Measurements from ENCODE around the gene PPP1R14B. TPM values are rescaled to one million over a fixed set of nuclear protein-coding genes. Genes with fewer than 3 reads are reported as not detected.

Gene PPP1R14B
- total RNA-seq, 1 donor from 2014 or later: 186 TPM

- DNase-seq (ENCODE audit: low spot score): no peak
Measured at GRCh38 chr11:64261556-64262080, 14.9 kb upstream of the PPP1R14B start.

DNA sequence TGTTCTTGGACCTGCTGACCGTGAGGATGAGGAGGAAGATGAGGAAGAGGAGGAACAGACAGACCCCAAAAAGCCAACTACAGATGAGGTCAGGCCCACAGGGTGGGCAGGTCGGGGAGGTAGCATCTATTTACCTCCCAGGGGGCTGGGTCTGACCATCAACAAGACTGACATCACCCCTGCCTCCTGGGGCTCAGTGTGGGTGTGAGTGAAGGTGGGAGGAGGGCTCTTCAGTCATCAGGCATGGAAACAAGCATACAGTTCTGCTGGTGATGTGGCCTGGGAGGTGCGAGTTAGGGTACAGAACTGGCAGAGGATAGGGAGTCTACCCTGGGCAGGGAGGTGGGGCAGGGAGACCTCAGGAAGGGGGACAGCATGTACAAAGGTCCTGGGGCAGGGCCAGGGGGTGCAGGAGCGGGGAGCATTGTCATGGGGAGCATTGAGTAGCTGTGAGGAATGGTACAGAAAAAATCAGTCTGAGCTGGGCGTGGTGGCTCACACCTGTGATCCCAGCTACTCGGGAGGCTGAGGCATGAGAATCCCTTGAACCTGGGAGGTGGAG lies 13.5 kb upstream of the PPP1R14B start:
- DNase-seq (ENCODE audit: low spot score): no peak

DNA sequence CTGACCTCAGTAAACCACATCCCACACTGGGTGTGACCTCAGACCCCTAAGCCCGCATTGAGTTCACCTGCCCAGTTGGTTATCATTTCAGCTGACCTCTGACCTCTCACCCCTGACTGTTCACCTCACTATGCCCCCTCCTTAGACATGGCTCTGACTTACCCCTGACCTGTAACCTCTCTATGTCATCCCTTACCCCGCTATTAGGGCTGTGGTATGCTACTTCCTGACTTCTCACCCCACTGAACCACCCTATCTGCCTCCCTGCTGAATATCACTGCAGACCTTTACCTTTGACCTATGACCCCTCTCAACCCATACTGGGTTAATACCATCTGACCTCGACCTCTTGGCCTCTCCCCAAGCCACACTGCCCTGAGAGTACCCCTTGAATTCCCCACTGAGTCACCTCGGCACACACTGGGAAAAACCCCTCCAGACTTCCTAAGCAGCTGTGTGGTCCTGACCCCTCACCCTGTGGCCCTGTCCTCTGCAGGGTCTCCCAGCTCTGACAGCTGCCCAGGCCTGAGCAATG lies 12.9 kb upstream of the PPP1R14B start:
- DNase-seq (ENCODE audit: low spot score): no peak

DNA sequence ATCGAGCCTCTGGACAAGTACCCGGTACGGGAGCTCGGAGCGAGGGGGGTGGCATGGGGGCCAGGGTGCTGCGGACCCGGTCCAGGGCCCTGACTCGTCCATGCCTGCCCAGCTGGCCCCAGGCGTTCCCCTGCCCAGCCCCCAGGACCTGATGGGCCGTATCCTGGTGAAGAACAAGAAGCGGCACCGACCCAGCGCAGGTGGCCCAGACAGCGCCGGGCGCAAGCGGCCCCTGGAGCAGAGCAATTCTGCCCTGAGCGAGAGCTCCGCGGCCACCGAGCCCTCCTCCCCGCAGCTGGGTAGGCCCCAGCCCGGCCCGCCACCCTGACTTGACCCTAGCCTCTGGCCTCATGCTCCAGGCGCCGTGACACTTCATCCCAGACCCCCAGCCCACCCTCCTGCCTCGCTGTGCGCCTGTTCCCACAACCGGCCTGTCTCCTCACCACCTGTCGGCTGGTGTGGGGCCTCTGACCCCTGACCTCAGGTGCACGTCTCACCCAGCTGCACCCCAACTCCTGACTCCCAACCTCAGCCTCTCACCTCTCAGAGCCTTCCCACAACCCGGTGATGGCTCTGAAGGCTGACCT lies 12.3 kb upstream of the PPP1R14B start:
- DNase-seq (ENCODE audit: low spot score): no peak

GRCh38 chr11:64258356-64258755 lies 11.6 kb upstream of the PPP1R14B start:
- DNase-seq (ENCODE audit: low spot score): no peak

DNA sequence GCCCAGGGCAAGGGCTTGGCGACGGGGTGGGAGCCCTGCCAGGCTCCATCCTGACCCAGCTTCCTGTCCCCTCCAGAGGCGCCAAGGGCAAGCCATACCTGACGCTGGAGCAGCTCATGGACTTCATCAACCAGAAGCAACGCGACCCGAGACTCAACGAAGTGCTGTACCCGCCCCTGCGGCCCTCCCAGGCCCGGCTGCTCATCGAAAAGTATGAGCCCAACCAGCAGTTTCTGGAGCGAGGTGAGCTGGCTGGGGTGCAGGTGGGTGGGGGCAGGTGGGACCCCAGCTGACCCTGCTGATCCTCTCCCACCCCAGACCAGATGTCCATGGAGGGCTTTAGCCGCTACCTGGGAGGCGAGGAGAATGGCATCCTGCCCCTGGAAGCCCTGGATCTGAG lies 9.6 kb upstream of the PPP1R14B start:
- no peak for DNase-seq (ENCODE audit: low spot score)

DNA sequence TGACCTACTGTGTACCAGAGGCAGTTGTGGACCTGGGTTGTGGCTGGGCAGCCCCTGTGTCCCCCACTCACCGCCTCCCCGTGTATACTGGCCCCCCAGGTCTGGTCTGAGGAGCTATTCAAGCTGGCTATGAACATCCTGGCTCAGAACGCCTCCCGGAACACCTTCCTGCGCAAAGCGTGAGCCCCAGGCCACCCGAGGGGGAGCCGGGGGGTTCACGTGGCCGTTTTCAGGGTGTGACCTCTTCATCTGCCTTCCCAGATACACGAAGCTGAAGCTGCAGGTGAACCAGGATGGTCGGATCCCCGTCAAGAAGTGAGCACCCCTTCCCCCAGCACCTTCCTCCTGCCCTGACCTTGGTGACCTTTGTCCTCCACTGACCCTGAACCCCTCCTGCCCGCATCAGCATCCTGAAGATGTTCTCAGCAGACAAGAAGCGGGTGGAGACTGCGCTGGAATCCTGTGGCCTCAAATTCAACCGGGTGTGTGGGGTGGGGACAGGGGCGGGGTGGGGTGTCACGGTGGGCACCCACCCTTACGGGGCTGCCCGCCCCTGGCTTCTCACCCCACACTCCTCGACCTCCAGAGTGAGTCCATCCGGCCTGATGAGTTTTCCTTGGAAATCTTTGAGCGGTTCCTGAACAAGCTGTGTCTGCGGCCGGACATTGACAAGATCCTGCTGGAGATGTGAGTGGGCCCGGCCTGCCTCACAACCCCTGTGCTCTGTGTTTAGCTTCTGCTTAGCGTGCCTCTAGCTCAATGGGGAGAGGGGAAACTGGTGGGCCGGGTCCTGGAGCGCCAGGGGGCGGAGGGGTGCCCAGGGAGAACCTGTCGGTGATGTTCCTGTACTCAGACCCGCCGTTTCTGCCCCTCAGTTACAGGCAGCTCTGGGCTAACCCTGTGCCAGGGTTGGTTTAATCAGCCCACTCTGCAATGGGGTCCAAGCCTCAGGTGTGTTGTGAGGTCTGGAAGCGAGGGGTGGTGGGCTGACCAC lies 8.7 kb upstream of the PPP1R14B start:
- no peak for DNase-seq (ENCODE audit: low spot score)

GRCh38 chr11:64254326-64254725 lies 7.6 kb upstream of the PPP1R14B start:
- no peak for DNase-seq (ENCODE audit: low spot score)

DNA sequence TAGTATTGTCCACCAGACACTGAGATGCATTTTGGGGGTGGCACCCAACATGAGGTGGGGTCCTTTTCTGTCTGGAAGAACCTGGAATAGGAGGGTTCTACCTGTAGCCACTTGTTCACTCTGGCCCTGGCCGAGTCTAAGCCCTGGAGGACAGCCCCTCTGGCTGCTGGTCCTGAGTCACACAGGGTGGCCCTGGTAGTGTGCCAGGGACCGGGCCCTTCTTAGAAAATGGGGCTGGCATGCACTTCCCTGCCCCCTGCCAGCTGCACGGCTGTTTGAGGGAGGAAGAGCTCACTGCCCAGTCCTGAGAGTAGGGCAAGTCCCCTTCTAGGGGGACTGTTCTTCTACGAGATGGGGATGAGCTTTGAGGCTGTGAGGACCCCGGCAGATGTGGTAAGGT lies 6.7 kb upstream of the PPP1R14B start:
- no peak for DNase-seq (ENCODE audit: low spot score)

DNA sequence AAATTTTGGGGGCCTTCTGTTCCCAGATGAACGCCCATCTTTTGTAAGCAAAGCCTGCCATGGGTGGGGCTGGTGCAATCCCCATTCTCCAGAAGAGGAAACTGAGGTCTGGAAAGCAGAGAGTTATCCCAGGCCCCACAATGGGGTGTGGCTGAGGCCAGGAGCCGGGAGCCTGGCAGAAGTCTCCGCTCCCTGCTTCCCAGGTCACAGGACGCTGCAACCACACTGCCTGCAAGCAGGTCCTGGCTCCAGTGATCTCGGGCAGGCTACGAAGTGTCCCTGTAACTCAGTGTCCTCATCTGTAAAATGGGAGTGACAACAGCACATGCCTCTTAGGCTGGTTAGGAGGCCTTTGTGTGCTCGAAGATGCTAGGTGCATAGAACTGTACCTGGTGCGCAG lies 6.3 kb upstream of the PPP1R14B start:
- no peak for DNase-seq (ENCODE audit: low spot score)

- DNase-seq (ENCODE audit: low spot score): no peak
Measured at GRCh38 chr11:64252003-64252872, 5.5 kb upstream of the PPP1R14B start.

DNA sequence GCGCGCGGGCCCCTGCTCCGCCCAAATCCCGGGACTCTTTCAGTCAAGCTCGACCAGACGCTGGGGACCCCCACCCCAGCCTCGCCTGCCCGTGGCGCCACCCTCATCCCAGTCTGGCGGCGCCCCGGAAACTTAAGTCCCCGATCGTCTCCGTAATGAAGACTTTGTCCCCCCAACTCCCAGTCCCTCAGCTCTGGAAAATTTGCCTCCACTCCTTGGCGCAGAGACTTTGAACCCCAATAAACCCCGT lies 4.9 kb upstream of the PPP1R14B start:
- no peak for DNase-seq (ENCODE audit: low spot score)

DNA sequence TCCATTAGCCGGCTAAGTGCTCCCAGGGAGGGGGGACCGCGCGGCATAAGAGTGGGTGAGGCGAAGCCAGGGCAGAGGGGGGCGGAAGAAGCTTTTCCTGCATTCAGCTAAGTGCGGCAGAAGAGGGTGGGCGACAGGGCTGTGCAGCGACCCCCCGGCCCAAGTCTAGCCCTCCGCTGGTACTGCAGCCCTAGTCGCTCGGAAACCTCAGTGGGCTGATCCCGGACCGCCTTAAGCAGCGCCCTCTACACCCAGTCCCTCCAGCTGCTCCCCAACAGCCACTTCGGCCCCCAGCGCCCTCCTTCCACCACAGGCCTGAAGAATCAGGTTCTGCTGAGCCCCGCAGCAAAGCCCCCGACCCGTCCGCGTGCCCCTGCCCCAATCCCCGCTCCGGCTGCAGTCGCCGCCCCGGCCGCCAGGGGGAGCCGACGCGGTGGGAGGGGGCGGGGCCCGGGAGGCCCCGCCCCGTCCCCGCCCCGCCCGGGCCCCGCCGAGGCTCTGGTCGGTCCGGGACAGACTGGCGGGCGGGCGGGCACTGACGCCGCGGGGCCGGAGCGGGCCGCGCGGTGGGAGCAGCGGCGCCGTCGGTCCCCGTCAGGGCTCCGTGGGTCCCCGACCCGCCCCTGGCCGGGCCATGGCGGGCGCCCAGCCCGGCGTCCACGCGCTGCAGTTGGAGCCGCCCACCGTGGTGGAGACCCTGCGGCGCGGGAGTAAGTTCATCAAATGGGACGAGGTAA lies 4.4 kb upstream of the PPP1R14B start, which contains the start of gene PLCB3:
TSS of gene PLCB3 (plus strand) at position 515 of the 737 bp plus-strand sequence. CDS start at position 635, 120 bp downstream.
- DNase-seq (ENCODE audit: low spot score): no peak

GRCh38 chr11:64250415-64251015 lies 3.8 kb upstream of the PPP1R14B start:
- DNase-seq (ENCODE audit: low spot score): no peak

GRCh38 chr11:64249563-64250414 lies 3.0 kb upstream of the PPP1R14B start:
- DNase-seq (ENCODE audit: low spot score): no peak

DNA sequence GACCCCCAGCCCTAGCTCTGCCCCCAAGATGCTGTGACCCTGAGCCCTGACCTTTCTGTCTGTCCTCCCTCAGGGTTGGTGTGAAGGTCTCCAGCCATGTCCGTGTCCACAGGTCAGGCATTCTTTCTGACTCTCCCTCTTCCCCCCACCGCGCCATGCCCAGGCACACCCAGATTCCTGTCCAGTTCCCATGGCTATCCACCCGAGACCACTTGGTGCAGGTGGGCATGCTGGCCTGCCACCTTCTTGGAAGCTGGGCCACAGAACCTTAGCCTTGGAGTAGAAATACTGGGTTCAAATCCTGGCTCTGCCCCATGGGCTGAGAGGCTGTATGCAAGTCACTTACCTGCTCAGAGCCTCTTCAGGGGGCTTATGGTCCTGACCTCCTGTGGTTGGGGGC lies 2.3 kb upstream of the PPP1R14B start:
- no peak for DNase-seq (ENCODE audit: low spot score)

GRCh38 chr11:64248578-64248977 lies 1.8 kb upstream of the PPP1R14B start:
- no peak for DNase-seq (ENCODE audit: low spot score)

GRCh38 chr11:64247729-64248531 lies 1.2 kb upstream of the PPP1R14B start:
- no peak for DNase-seq (ENCODE audit: low spot score)

Data from mesenteric fat pad (tissue), 1 donor.